HepG2 (cell line): ENCODE data around the gene SPOCD1. TPM values are rescaled to one million over a fixed set of nuclear protein-coding genes. Genes with fewer than 3 reads are reported as not detected.
A peak's percentile ranks its signal among the peaks of the same experiment; 100 is the strongest.

Experiments
- CBFB ChIP-seq: sonication (generic); formaldehyde crosslinking; IDR thresholded peaks from 2 replicates; pipeline ENCODE4 v1.4.0; 2020; ENCODE audit warnings: missing genetic modification reagents
- MYC ChIP-seq: sonication (generic); formaldehyde crosslinking; IDR thresholded peaks from 2 replicates; pipeline ENCODE4 v1.9.0; 2021; ENCODE audit warnings: missing genetic modification reagents, borderline replicate concordance
- NKX3-1 ChIP-seq: sonication (generic); formaldehyde crosslinking; IDR thresholded peaks from 2 replicates; pipeline ENCODE4 v1.5.0; 2020; ENCODE audit warnings: missing genetic modification reagents
- RFXANK ChIP-seq: IDR thresholded peaks from 2 replicates; pipeline ENCODE4 v1.6.1; 2016
- TAF1 ChIP-seq: sonication (generic); formaldehyde crosslinking; IDR thresholded peaks from 2 replicates; pipeline ENCODE4 v1.4.0; 2020; ENCODE audit warnings: missing genetic modification reagents
- TEAD2 ChIP-seq: sonication (generic); formaldehyde crosslinking; IDR thresholded peaks from 2 replicates; pipeline ENCODE4 v1.9.0; 2021; ENCODE audit warnings: missing genetic modification reagents
- THAP11 ChIP-seq: IDR thresholded peaks from 2 replicates; pipeline ENCODE4 v1.6.1; 2016; ENCODE audit warnings: missing biosample characterization, missing genetic modification reagents
- ZBTB38 ChIP-seq: sonication (generic); formaldehyde crosslinking; IDR thresholded peaks from 2 replicates; pipeline ENCODE4 v1.5.1; 2020; ENCODE audit warnings: mild to moderate bottlenecking, missing genetic modification reagents
- ZGPAT ChIP-seq: IDR thresholded peaks from 2 replicates; pipeline ENCODE4 v1.6.1; 2016; ENCODE audit warnings: mild to moderate bottlenecking
- ZNF275 ChIP-seq: sonication (generic); formaldehyde crosslinking; IDR thresholded peaks from 2 replicates; pipeline ENCODE4 v1.8.0; 2022; ENCODE audit warnings: missing genetic modification reagents, mild to moderate bottlenecking, inconsistent platforms, borderline replicate concordance
- ZNF558 ChIP-seq: sonication (generic); formaldehyde crosslinking; IDR thresholded peaks from 2 replicates; pipeline ENCODE4 v1.9.0; 2022; ENCODE audit warnings: mild to moderate bottlenecking, missing genetic modification reagents, borderline replicate concordance
- ZNF572 ChIP-seq: sonication (generic); formaldehyde crosslinking; IDR thresholded peaks from 2 replicates; pipeline ENCODE4 v1.5.1; 2020; ENCODE audit warnings: mild to moderate bottlenecking, missing genetic modification reagents
- ZNF772 ChIP-seq: sonication (generic); formaldehyde crosslinking; IDR thresholded peaks from 2 replicates; pipeline ENCODE4 v1.5.0; 2020; ENCODE audit warnings: mild to moderate bottlenecking, missing genetic modification reagents
- ZSCAN31 ChIP-seq: sonication (generic); formaldehyde crosslinking; IDR thresholded peaks from 2 replicates; pipeline ENCODE4 v1.5.0; 2020; ENCODE audit warnings: low read depth, mild to moderate bottlenecking, missing genetic modification reagents
- polyA plus RNA-seq, 8 experiments: library from polyadenylated mRNA; depleted of rRNA in 3 of 8; stranded (reverse) in 7 of 8; unstranded in 1 of 8; fragments of >200 nt; fragmentation: Illumina TruSeq in 4 of 8; extraction: Trizol in 4 of 8; gene quantifications; 2 replicates each; pipeline versions ENCODE4 v1.2.1 to v1.2.3, GENCODE V29; 2011 to 2016; ENCODE audit warnings: low read depth in 4 of 8, missing spikeins in 1 of 8, mixed read lengths in 1 of 8; ENCODE audit not compliant: insufficient read depth in 1 of 8
- total RNA-seq, 5 experiments: library from RNA; depleted of rRNA; stranded (reverse); fragments of >200 nt; fragmentation: Illumina TruSeq; extraction: Trizol; gene quantifications; 2 replicates each; pipeline ENCODE4 v1.2.3, GENCODE V29; 2016; ENCODE audit warnings: low read depth in 1 of 5
- TF ChIP-seq, protein P1 (sequence below): sonication (generic); formaldehyde crosslinking; conservative IDR thresholded peaks from 2 replicates; pipeline ENCODE4 v1.8.0; 2022; ENCODE audit warnings: mild to moderate bottlenecking, moderate library complexity, missing genetic modification reagents
- TF ChIP-seq, protein P2 (sequence below): sonication (generic); formaldehyde crosslinking; IDR thresholded peaks from 2 replicates; pipeline ENCODE4 v1.4.0; 2020; ENCODE audit warnings: missing genetic modification reagents
- TF ChIP-seq, protein P3 (sequence below): sonication (generic); formaldehyde crosslinking; conservative IDR thresholded peaks from 2 replicates; pipeline ENCODE4 v1.4.0; 2020; ENCODE audit warnings: missing genetic modification reagents

SPOCD1 gene
- total and polyA plus RNA-seq, 2 of the 13 experiments (the other 11 are each of a cell fraction or from before 2014, with no cell fraction given) = 0.24 to 0.29 TPM

GRCh38 chr1:31815752-31816500 is at the start of gene SPOCD1 (continued):
- TF ChIP-seq ZGPAT (peak; percentile 66; the same call in 1 of the 2 replicates), TEAD2 (no peak), TAF1 (CRISPR knock-in tag) (no peak), THAP11 (CRISPR knock-in tag) (peak; percentile 59; the same call in 1 of the 2 replicates), ZNF772 (CRISPR knock-in tag) (0 out of 2 replicates have a peak, but pooled peaks have one; percentile 33), ZNF558 (CRISPR knock-in tag) (no peak), ZBTB38 (CRISPR knock-in tag) (peak; percentile 36; the same call in 1 of the 2 replicates), NKX3-1 (no peak), MYC (CRISPR knock-in tag) (peak; percentile 22; the same call in 1 of the 2 replicates), ZNF572 (no peak), RFXANK (CRISPR knock-in tag) (0 out of 2 replicates have a peak, but pooled peaks have one; percentile 30), ZSCAN31 (CRISPR knock-in tag) (0 out of 2 replicates have a peak, but pooled peaks have one; percentile 38), CBFB (peak; percentile 76), ZNF275 (CRISPR knock-in tag) (no peak)
- TF ChIP-seq, protein P1, sequence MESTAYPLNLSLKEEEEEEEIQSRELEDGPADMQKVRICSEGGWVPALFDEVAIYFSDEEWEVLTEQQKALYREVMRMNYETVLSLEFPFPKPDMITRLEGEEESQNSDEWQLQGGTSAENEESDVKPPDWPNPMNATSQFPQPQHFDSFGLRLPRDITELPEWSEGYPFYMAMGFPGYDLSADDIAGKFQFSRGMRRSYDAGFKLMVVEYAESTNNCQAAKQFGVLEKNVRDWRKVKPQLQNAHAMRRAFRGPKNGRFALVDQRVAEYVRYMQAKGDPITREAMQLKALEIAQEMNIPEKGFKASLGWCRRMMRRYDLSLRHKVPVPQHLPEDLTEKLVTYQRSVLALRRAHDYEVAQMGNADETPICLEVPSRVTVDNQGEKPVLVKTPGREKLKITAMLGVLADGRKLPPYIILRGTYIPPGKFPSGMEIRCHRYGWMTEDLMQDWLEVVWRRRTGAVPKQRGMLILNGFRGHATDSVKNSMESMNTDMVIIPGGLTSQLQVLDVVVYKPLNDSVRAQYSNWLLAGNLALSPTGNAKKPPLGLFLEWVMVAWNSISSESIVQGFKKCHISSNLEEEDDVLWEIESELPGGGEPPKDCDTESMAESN (CRISPR knock-in tag) = no peak
- TF ChIP-seq, protein P2, sequence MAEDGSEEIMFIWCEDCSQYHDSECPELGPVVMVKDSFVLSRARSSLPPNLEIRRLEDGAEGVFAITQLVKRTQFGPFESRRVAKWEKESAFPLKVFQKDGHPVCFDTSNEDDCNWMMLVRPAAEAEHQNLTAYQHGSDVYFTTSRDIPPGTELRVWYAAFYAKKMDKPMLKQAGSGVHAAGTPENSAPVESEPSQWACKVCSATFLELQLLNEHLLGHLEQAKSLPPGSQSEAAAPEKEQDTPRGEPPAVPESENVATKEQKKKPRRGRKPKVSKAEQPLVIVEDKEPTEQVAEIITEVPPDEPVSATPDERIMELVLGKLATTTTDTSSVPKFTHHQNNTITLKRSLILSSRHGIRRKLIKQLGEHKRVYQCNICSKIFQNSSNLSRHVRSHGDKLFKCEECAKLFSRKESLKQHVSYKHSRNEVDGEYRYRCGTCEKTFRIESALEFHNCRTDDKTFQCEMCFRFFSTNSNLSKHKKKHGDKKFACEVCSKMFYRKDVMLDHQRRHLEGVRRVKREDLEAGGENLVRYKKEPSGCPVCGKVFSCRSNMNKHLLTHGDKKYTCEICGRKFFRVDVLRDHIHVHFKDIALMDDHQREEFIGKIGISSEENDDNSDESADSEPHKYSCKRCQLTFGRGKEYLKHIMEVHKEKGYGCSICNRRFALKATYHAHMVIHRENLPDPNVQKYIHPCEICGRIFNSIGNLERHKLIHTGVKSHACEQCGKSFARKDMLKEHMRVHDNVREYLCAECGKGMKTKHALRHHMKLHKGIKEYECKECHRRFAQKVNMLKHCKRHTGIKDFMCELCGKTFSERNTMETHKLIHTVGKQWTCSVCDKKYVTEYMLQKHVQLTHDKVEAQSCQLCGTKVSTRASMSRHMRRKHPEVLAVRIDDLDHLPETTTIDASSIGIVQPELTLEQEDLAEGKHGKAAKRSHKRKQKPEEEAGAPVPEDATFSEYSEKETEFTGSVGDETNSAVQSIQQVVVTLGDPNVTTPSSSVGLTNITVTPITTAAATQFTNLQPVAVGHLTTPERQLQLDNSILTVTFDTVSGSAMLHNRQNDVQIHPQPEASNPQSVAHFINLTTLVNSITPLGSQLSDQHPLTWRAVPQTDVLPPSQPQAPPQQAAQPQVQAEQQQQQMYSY = no peak
- TF ChIP-seq, protein P3, sequence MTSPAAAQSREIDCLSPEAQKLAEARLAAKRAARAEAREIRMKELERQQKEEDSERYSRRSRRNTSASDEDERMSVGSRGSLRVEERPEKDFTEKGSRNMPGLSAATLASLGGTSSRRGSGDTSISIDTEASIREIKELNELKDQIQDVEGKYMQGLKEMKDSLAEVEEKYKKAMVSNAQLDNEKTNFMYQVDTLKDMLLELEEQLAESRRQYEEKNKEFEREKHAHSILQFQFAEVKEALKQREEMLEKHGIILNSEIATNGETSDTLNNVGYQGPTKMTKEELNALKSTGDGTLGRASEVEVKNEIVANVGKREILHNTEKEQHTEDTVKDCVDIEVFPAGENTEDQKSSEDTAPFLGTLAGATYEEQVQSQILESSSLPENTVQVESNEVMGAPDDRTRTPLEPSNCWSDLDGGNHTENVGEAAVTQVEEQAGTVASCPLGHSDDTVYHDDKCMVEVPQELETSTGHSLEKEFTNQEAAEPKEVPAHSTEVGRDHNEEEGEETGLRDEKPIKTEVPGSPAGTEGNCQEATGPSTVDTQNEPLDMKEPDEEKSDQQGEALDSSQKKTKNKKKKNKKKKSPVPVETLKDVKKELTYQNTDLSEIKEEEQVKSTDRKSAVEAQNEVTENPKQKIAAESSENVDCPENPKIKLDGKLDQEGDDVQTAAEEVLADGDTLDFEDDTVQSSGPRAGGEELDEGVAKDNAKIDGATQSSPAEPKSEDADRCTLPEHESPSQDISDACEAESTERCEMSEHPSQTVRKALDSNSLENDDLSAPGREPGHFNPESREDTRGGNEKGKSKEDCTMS (CRISPR knock-in tag) = no peak
